Stimulated activated CD8-positive, alpha-beta memory T cell treated with anti-CD3 and anti-CD28 coated beads, Interleukin-4, amount 100 ng/mL, for 1 hour (primary cell): Measurements from ENCODE around the gene TLR6.
"Not testable (repeated sequence)": the region's sequence is repeated elsewhere in the genome, so short reads cannot be mapped to it uniquely, and the experiment has no call there.

Source experiments
- DNase-seq, 2 donors: peaks; one replicate each; pipeline ENCODE4 v3.0.0-alpha.2; 2020; ENCODE audit warnings: low read depth in 2 of 2, low spot score in 1 of 2

TLR6 gene

GRCh38 chr4:38822748-38823303 is 33.8 kb downstream of the TLR6 start:
- DNase-seq, result no peak

GRCh38 chr4:38821739-38822138 is 34.9 kb downstream of the TLR6 start:
- no peak for DNase-seq

GRCh38 chr4:38820329-38821061 is 36.1 kb downstream of the TLR6 start:
- DNase-seq, result no peak

GRCh38 chr4:38819569-38819968 is 37.0 kb downstream of the TLR6 start:
- DNase-seq, result no peak

GRCh38 chr4:38818441-38818976 is 38.1 kb downstream of the TLR6 start:
- no peak for DNase-seq

GRCh38 chr4:38815885-38816782 is 40.5 kb downstream of the TLR6 start:
- no peak for DNase-seq

GRCh38 chr4:38814386-38814785 is 42.2 kb downstream of the TLR6 start:
- DNase-seq, result no peak

GRCh38 chr4:38811297-38811696 is 45.3 kb downstream of the TLR6 start:
- no peak for DNase-seq

GRCh38 chr4:38807462-38807861 is 49.2 kb downstream of the TLR6 start:
- not testable (repeated sequence) for DNase-seq

- not testable (repeated sequence) for DNase-seq
These were observed 50.4 kb downstream of the TLR6 start for GRCh38 chr4:38806251-38806650.

- DNase-seq, result no peak
These were observed 51.0 kb downstream of the TLR6 start for GRCh38 chr4:38805530-38806145.

- no peak for DNase-seq
These were observed 51.8 kb downstream of the TLR6 start, which contains the start of gene TLR1 for GRCh38 chr4:38804654-38805295. TLR1 (minus strand) TSS chr4:38804791; CDS start chr4:38798831, 5,960 bp downstream.

- DNase-seq, result no peak
These were observed 52.6 kb downstream of the TLR6 start for GRCh38 chr4:38803833-38804653.

- no peak for DNase-seq
These were observed 53.9 kb downstream of the TLR6 start for GRCh38 chr4:38802561-38803355.

- no peak for DNase-seq
These were observed 55.6 kb downstream of the TLR6 start for GRCh38 chr4:38800961-38801450.

- DNase-seq, result no peak
These were observed 56.3 kb downstream of the TLR6 start for GRCh38 chr4:38800366-38800765.

GRCh38 chr4:38795087-38795486 is 61.5 kb downstream of the TLR6 start:
- DNase-seq, result no peak

GRCh38 chr4:38794051-38794450 is 62.6 kb downstream of the TLR6 start:
- no peak for DNase-seq

GRCh38 chr4:38791010-38791409 is 65.6 kb downstream of the TLR6 start:
- DNase-seq, result no peak
